CD4-positive, alpha-beta T cell treated with Interleukin-15 for 1 hour (primary cell): Measurements from ENCODE around the gene EVA1B.

Experiments
- DNase-seq: peaks from one replicate; pipeline ENCODE4 v3.0.0-alpha.2; 2020

Gene EVA1B

GRCh38 chr1:36345353-36345752 lies 21.9 kb upstream of the EVA1B start:
- no peak for DNase-seq

- DNase-seq: no peak
Observed at GRCh38 chr1:36344395-36344680, 20.9 kb upstream of the EVA1B start.

- no peak for DNase-seq
Observed at GRCh38 chr1:36343651-36344394, 20.4 kb upstream of the EVA1B start.

- DNase-seq: peak; percentile 57
Observed at GRCh38 chr1:36342426-36343185, 19.2 kb upstream of the EVA1B start.

- no peak for DNase-seq
Observed at GRCh38 chr1:36341626-36342320, 18.3 kb upstream of the EVA1B start.

GRCh38 chr1:36339615-36340014 lies 16.2 kb upstream of the EVA1B start:
- no peak for DNase-seq

- DNase-seq: no peak
Observed at GRCh38 chr1:36339215-36339614, 15.8 kb upstream of the EVA1B start.

- DNase-seq: no peak
Observed at GRCh38 chr1:36337830-36338229, 14.4 kb upstream of the EVA1B start.

- no peak for DNase-seq
Observed at GRCh38 chr1:36330940-36331339, 7.5 kb upstream of the EVA1B start.

GRCh38 chr1:36329817-36330216 lies 6.4 kb upstream of the EVA1B start:
- no peak for DNase-seq

- DNase-seq: no peak
Observed at GRCh38 chr1:36328713-36329112, 5.3 kb upstream of the EVA1B start.

- no peak for DNase-seq
Observed at GRCh38 chr1:36328088-36328480, 4.6 kb upstream of the EVA1B start.

- no peak for DNase-seq
Observed at GRCh38 chr1:36327421-36328087, 4.1 kb upstream of the EVA1B start.

- DNase-seq: no peak
Observed at GRCh38 chr1:36326499-36326898, 3.1 kb upstream of the EVA1B start.

GRCh38 chr1:36324353-36324703 lies 883 bp upstream of the EVA1B start:
- DNase-seq: no peak

GRCh38 chr1:36322786-36323635 lies 434 bp downstream of the EVA1B start:
- peak; percentile 39 for DNase-seq

GRCh38 chr1:36322041-36322785 lies 1.2 kb downstream of the EVA1B start:
- DNase-seq: no peak

GRCh38 chr1:36321119-36321951 lies 2.1 kb downstream of the EVA1B start:
- peak; percentile 23 for DNase-seq

- no peak for DNase-seq
Observed at GRCh38 chr1:36320767-36321118, 2.7 kb downstream of the EVA1B start.

- DNase-seq: peak; percentile 22
Observed at GRCh38 chr1:36320291-36320761, 3.1 kb downstream of the EVA1B start.

- no peak for DNase-seq
Observed at GRCh38 chr1:36309397-36309796, 14.0 kb downstream of the EVA1B start.
